ENCODE measurements around the gene STX8. TPM values are rescaled to one million over a fixed set of nuclear protein-coding genes. Genes with fewer than 3 reads are reported as not detected.

Gene STX8
- total RNA-seq, 1 experiment from 2014 or later = 50.3 TPM

- H3K27me3 ChIP-seq (ENCODE audit: control insufficient read depth, insufficient read depth, low read length) = no peaks in the 10 kb centered on the region
- H3K27ac ChIP-seq (ENCODE audit: low read length) = no peak overlapping the region
- TF ChIP-seq POLR2AphosphoS5 (IDR thresholded peaks at IDR 0.05; ENCODE audit: low read depth, low read length) (no peak), REST (IDR thresholded peaks at IDR 0.05; ENCODE audit: insufficient read depth in 1 of 2, low read depth in 2 of 2, low read length in 1 of 2) (no peak), CTCF (IDR thresholded peaks at IDR 0.05) (no peak), SIN3A (IDR thresholded peaks at IDR 0.05; ENCODE audit: borderline replicate concordance, insufficient read depth, low read depth, low read length) (no peak), TCF7L2 (IDR thresholded peaks at IDR 0.05; ENCODE audit: low read depth, low read length) (no peak)
- H3K36me3 ChIP-seq (ENCODE audit: control insufficient read depth, insufficient read depth, low read length) = no peaks in the 10 kb centered on the region; the same call in 1 of the 2 replicates
- BruUV-seq (replicated peaks) = no TSS peak
- DNase-seq (ENCODE audit: low read depth, low spot score) = no peak
- ChIA-PET CTCF (no interaction called here), POLR2A (no interaction called here)
- in situ Hi-C loops (cut with HindIII; ENCODE audit: low pct_unique_long_range_greater_than_20kb, low sequenced_read_pairs) = no loop called here
- no peaks in the 10 kb centered on the region for H3K9me3 ChIP-seq (ENCODE audit: control insufficient read depth, insufficient read depth, low read depth, low read length)
- H3K4me3 ChIP-seq (ENCODE audit: low read depth in 2 of 2, low read length in 2 of 2) = no peak overlapping the region
- ATAC-seq = no peak
- no peaks in the 10 kb centered on the region for H3K4me1 ChIP-seq (ENCODE audit: control insufficient read depth, insufficient read depth, low read length)
- intact Hi-C loops (cut with micrococcal nuclease; ENCODE audit: unreplicated experiment) = no loop called here
Observed at GRCh38 chr17:9568957-9569588, 6.5 kb downstream of the STX8 start.

GRCh38 chr17:9568004-9568403 lies 7.6 kb downstream of the STX8 start:
- in situ Hi-C loops (cut with HindIII; ENCODE audit: low pct_unique_long_range_greater_than_20kb, low sequenced_read_pairs) = no loop called here
- BruUV-seq (replicated peaks) = no TSS peak

More at GRCh38 chr17:9568004-9568403, 7.6 kb downstream of the STX8 start:
- Histone ChIP-seq H3K27ac (ENCODE audit: low read length) (no peak overlapping the region), H3K27me3 (ENCODE audit: control insufficient read depth, insufficient read depth, low read length) (no peaks in the 10 kb centered on the region), H3K36me3 (ENCODE audit: control insufficient read depth, insufficient read depth, low read length) (no peaks in the 10 kb centered on the region; the same call in 1 of the 2 replicates), H3K9me3 (ENCODE audit: control insufficient read depth, insufficient read depth, low read depth, low read length) (no peaks in the 10 kb centered on the region), H3K4me3 (ENCODE audit: low read depth in 2 of 2, low read length in 2 of 2) (no peak overlapping the region), H3K4me1 (ENCODE audit: control insufficient read depth, insufficient read depth, low read length) (no peaks in the 10 kb centered on the region)
- DNase-seq (ENCODE audit: low read depth, low spot score) (no peak), ATAC-seq (no peak)
- ChIA-PET CTCF (no interaction called here), POLR2A (no interaction called here)
- TF ChIP-seq REST (IDR thresholded peaks at IDR 0.05; ENCODE audit: insufficient read depth in 1 of 2, low read depth in 2 of 2, low read length in 1 of 2) = no peak
- no peak for TF ChIP-seq SIN3A (IDR thresholded peaks at IDR 0.05; ENCODE audit: borderline replicate concordance, insufficient read depth, low read depth, low read length)
- no peak for TF ChIP-seq TCF7L2 (IDR thresholded peaks at IDR 0.05; ENCODE audit: low read depth, low read length)
- no peak for TF ChIP-seq CTCF (IDR thresholded peaks at IDR 0.05)
- no peak for TF ChIP-seq POLR2AphosphoS5 (IDR thresholded peaks at IDR 0.05; ENCODE audit: low read depth, low read length)
- intact Hi-C loops (cut with micrococcal nuclease; ENCODE audit: unreplicated experiment) = no loop called here
